GM19438 (cell line): ENCODE results near the gene TMC5.
"Not testable (repeated sequence)": the region's sequence is repeated elsewhere in the genome, so short reads cannot be mapped to it uniquely, and the experiment has no call there.

ENCODE experiments used
- ATAC-seq: cut with Tn5 transposase; IDR thresholded peaks from one replicate; pipeline ENCODE4 v1.9.1; 2021; ENCODE audit warnings: low read depth; ENCODE audit not compliant: unreplicated experiment

TMC5 gene

GRCh38 chr16:19400711-19401110 lies 17.0 kb upstream of the TMC5 start:
- no peak for ATAC-seq

DNA sequence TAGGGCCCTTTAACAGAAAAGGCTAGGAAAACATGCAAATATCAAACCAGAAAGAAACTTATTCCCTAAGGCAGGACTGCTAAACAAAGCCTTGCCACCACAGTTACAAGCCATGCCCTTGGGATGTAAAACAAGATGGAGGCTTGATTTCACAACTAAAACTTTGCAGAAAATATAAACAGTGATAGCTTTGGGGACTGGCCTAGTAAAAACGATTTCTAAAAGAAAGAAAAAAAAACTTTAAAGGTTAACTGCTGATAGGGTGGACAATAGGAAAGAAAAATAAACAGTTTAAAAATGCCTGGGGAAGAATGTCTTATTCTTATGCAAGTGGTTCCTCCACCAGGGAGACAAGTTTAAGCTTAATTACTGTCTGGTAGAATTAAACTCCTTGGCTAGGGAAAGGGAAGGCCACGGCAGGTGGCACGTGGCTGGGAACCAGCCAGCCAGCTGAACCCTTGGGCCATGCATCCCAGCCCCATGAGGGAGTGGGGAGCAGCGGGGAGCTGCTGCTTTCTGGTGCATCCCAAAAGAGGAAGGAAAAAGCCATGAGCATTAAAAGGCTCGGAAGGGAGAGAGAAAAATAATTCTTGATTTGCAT lies 10.7 kb upstream of the TMC5 start:
- no peak for ATAC-seq

- no peak for ATAC-seq
These were observed 7.1 kb upstream of the TMC5 start for GRCh38 chr16:19410435-19411171.

- ATAC-seq, result no peak
These were observed 6.4 kb upstream of the TMC5 start for GRCh38 chr16:19411298-19411697.

DNA sequence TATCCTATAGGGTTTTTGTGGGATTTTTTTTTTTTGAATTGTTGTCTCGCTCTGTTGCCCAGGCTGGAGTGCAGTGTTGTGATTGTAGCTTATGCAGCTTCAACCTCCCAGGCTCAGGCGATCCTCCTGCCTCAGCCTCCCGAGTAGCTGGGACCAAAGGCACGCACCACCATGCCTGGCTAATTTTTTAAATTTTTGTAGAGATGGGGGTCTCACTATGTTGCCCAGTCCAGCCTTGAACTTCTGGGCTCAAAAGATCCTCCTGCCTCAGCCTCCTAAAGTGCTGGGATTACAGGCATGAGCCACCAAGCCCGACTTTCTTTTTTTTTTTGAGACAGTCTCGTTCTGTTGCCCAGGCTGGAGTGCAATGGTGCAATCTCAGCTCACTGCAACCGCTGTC lies 5.6 kb upstream of the TMC5 start:
- not testable (repeated sequence) for ATAC-seq

DNA sequence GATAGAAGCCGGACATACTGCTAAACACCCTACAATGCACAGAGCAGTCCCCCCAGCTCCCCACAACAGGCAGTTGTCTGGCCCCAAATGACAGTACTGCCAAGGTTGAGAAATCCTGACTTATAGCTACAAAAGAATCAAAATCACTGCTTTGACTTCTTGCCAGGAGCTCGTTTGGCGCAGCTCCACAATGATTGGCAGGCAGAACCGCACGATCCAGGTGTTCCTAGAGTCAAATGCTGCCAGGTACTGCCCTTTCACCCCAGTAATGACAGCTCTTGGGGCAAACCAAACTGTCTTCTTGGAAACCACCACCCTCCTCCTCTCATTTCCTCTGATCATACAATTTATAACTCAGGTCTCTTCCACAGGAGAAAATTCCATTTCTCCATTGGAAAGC lies 2.2 kb upstream of the TMC5 start:
- no peak for ATAC-seq

GRCh38 chr16:19415918-19416317 lies 1.8 kb upstream of the TMC5 start:
- no peak for ATAC-seq

- no peak for ATAC-seq
These were observed 517 bp downstream of the TMC5 start for GRCh38 chr16:19418200-19418599.

DNA sequence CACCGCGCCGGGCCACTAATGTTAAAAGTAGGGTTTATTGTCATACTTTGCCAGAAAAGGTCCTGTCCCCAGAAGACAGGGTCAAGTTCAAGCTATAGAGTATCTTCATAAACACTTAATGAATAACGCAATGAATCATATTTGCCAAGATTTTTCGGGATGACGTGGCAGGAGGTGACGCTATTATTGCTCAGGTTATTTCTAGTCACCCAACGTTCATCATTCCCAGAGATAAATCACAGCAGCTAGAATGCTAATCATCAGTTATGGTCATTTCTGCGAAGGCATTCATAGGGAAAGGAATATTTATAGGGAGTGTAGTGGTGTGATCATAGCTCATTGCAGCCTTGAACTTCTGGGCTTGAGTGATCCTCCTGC lies 2.0 kb downstream of the TMC5 start:
- ATAC-seq, result no peak

GRCh38 chr16:19424478-19424877 lies 6.8 kb downstream of the TMC5 start:
- no peak for ATAC-seq

- no peak for ATAC-seq
These were observed 12.7 kb downstream of the TMC5 start for GRCh38 chr16:19430345-19430744.

DNA sequence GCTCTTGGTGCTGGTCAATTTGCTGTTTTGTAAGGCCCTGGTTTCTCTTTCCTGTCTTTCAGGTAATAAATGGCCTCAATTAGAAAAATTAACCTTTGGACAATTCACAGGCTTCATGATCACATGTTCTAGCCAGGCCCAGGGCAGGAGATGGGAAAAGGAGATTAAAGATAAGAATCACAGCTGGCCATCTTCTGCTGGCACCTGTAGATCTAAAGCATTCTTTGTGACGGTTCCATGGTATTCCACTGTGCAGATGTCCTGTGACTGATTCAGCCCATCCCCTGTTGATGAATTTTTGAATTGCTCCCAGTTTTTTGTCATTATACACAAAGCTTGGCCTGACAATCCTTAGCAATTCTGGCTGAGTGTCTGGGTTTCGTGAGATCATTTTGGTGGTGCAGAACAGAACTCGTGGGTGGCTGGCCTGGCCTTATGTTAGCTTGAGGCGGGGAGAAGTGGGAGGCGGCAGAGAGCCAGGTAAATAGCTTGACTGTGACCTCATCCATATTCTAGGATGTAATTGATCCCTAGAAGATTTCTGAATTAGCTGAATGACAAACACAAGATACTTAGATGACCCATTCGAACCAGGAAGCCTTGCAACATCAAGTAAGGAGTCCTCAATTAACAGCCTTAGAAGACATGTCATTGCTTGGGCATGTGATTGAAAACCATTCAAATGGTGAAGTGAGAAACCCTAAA lies 14.1 kb downstream of the TMC5 start:
- no peak for ATAC-seq

DNA sequence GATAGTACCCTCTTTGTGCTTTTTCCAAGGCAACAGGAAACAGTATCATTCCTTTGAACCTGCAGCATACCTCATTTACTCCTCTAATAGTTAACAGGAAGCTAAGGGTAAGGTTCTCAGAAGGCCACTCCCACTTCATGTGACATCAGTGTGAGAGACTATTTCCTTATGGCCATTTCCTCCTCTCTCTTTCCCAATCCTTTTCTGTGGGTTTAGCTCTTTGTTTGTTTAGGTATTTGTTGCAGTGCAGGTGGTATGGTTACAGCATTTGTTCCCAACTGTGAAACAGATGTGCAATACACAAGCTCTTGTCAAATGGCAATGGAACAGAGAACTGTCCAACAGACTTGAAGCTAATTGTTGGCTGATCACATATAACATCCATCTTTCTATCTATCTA lies 14.7 kb downstream of the TMC5 start:
- no peak for ATAC-seq

DNA sequence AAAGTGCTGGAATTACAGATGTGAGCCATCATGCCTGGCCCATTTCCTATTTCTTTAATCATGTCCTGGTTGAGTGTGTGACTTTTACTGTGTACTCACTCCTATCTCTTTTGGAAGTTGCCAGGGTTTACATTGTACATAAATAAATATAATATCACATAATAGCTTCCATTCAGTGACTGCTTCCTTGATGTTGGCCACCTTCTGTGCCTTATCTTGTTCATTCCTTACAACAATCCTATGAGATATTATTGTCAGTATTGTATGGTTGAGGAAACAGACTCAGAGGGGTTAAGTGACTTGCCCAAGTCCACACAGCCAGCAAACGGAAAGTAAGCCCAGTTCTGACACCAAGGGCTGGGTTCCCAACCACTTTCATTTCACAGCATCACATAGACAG lies 16.9 kb downstream of the TMC5 start:
- no peak for ATAC-seq

DNA sequence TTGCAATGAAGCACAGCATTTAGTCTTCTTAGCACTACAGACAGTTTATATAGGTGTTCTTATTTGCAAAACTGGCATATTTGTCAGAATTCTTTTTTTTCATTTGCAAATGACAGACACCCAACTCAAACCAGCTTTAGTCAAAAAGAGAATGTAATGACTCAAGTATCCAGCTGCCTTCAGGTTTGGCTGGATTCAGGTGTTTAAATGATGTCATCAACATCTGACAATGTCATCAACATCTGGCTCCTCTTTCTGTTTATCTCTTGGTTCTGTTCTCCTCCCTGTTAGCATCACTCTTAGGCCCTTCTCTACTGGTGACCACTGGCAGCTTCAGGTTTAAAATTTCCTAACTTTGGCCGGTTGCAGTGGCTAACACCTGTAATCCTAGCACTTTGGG lies 18.9 kb downstream of the TMC5 start:
- no peak for ATAC-seq

GRCh38 chr16:19437280-19437679 lies 19.6 kb downstream of the TMC5 start:
- no peak for ATAC-seq

DNA sequence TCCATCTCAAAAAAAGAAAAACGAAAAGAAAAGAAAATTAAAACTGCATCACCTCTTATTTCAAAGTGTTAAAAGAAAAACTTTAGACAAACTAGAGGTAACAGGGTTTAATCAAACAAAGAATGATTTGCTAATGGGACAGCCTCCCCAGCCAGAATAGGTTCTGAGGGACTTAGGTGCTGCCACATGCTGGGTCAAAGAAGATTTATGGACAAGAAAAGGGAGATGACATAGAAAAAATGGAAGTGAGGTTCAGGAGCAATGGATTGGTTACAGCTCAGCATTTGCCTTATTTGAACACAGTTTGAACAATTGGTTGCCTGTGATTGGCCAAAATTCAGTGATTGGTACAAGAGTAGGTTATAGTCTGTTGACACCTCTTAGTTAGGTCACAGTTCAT lies 21.1 kb downstream of the TMC5 start:
- ATAC-seq, result no peak

- ATAC-seq, result no peak
These were observed 21.8 kb downstream of the TMC5 start for GRCh38 chr16:19439483-19439882.

DNA sequence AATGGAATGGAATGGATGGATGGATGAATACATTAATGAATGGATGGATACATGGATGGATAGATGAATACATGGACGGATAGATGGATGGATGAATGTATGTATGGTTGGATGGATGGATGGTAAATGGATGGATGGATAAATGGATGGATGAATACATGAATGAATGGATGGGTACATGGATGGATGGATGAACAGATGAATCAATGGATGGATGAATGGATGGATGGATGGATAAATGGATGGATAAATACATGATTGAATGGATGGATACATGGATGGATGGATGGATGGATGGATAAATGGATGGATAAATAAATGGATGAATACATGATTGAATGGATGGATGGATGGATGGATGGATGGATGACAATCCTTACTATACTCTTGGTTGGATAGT lies 26.0 kb downstream of the TMC5 start:
- no peak for ATAC-seq

- no peak for ATAC-seq
These were observed 28.7 kb downstream of the TMC5 start for GRCh38 chr16:19446300-19446846.

GRCh38 chr16:19446886-19447285 lies 29.2 kb downstream of the TMC5 start:
- ATAC-seq, result no peak

GRCh38 chr16:19450186-19450585 lies 32.5 kb downstream of the TMC5 start:
- ATAC-seq, result no peak
